LNCaP clone FGC (cell line): Measurements from ENCODE around the gene UBR4.

Source experiments
- DNase-seq: peaks from one replicate; pipeline ENCODE4 v3.0.0-alpha.2; 2011; ENCODE audit warnings: low read depth
- H3K4me3 ChIP-seq: 2 replicates; pipeline ENCODE4 v1.5.1; 2011; ENCODE audit warnings: mild to moderate bottlenecking, low read depth, low read length, control low read depth
- CTCF ChIP-seq: IDR thresholded peaks from 2 replicates; pipeline ENCODE4 v1.5.1; 2012; ENCODE audit warnings: mild to moderate bottlenecking; ENCODE audit not compliant: control insufficient read depth, insufficient read depth; ENCODE audit errors: extremely low read depth

UBR4 gene

GRCh38 chr1:19042675-19043578 is 167.1 kb downstream of the UBR4 start:
- no peak for TF ChIP-seq CTCF
- H3K4me3 ChIP-seq = no peak overlapping the region
- no peak for DNase-seq

DNA sequence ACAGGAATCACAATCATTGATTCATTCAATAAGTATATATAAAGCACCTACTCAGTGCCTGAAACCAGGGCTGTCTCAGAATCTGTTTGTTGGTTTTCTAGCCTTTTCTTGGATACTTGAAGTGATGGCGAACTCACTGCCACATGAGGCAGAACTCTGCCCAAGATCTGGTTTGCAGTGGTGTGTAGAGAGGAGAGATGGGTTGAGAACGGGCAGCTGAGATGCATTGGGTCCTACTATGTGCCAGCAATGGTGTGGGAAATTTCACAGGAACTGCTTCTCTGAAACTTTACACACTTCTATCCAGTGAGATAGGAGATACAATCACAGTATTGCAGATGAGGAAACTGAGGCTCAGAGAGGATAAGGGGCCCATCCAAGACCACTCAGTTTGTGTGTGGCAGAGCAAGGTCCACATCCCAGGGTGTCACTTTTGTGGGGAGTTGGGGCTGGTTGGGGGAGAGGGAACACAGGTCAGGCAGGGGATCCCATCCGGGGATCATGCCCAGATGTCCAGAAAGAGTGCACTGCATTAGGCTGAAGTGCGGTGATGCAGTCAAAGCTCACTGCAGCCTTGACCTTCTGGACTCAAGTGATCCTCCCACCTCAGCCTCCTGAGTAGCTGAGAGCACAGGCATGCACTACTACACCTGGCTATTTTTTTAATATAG is 169.9 kb downstream of the UBR4 start:
- no peak overlapping the region for H3K4me3 ChIP-seq
- no peak for DNase-seq
- TF ChIP-seq CTCF = no peak

DNA sequence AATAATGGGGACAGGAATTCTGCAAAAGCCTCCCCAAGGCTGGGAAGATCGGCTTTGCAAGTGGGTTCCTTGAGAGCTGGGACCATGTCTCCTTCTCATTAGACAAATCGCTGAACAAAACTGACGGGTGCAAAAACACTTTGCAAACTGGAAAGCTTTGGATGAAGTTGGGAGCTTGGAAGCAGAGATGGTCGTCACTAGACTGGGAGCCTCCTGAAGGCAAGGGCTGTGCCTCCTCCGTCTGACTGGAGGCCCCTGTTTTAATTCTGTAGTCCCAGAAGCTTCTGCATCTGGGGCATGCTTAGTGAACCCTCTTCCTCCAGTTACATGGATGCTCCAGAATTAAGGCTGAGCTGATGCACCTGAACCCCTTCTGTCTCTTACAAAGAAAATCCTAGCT is 171.3 kb downstream of the UBR4 start:
- no peak for TF ChIP-seq CTCF
- DNase-seq = no peak
- no peak overlapping the region for H3K4me3 ChIP-seq

DNA sequence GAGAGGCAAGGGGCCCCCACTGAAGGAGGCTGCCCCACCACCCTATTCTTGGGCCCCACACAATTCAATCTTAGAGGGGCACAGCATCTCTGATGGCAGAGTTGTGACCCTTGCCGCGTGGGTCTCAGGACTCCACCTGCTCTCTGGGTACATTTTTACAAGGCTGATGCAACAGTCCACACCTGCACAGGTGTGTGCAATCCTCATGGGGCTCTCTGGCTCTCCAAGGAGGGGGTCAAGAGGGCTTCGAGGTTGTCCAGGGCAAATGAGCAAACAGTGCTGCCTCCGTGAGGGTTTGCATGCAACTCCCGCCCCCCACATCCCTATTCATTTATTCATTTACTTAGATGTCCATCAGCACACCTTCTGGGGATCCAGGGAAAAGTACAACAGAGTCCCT is 172.0 kb downstream of the UBR4 start:
- no peak for TF ChIP-seq CTCF
- no peak for DNase-seq
- no peak overlapping the region for H3K4me3 ChIP-seq

DNA sequence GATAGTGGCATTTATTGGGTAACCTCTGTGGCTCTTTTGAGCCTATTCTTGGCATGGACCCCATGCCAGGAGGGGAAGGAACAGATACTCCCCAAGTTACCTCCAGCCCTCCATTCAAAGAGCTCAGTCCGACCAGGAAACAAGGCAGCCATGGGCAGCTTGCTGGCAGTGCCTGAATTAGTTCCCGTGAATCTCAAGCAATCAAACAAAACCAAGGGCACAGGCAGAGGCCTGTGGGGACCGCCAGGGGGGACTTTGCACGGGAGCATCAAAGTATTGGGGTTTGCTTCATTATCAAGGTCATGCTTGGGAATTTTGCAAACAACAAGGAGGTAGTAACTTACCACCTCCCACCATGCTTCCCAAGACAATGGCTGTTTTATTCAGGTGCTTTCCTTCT is 172.4 kb downstream of the UBR4 start:
- TF ChIP-seq CTCF = no peak
- no peak for DNase-seq
- no peak overlapping the region for H3K4me3 ChIP-seq

DNA sequence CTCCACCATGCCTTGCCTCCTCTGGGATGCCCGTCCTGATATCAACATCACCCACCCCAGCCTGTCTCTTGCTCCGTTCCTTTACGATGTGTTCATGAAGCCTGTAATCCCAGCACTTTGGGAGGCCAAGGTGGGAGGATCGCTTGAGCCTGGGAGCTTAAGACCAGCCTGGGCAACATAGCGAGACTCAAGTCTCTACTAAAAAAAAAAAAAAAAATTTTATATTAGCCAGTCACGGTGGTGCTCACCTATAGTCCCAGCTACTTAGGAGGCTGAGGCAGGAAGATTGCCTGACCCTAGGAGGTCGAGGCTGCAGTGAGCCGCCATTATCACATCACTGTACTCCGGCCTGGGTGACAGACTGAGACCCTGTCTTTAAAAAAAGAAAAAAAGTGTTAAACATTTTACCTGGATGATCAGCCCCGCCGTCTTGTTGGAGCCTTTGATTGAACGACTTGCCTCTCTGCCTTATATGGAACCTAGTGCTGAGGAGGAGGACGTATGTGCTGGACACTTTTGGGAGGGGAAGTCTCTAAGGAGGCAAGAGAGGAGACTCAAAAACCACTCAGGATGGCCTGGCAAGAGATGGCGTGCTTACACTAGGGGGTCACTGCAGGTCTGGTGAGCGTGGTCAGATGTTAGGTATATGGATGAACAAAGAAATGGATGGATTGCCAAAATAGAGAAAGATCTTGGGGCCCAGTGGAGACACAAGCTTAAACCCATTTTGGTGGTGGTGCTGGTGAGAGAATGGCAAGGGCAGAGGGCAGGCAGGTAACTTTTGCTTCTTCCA is 173.1 kb downstream of the UBR4 start:
- no peak overlapping the region for H3K4me3 ChIP-seq
- no peak for DNase-seq
- no peak for TF ChIP-seq CTCF
